NCI-H2107 treated with DMSO at 0.1 percent for 48 hours (cell line): ENCODE measurements around the gene INPP4A.

Source experiments
- DNase-seq: peaks from one replicate; lab custom pipeline; 2025; ENCODE audit not compliant: unreplicated experiment; lab: John Stamatoyannopoulos, UW

INPP4A gene

DNA sequence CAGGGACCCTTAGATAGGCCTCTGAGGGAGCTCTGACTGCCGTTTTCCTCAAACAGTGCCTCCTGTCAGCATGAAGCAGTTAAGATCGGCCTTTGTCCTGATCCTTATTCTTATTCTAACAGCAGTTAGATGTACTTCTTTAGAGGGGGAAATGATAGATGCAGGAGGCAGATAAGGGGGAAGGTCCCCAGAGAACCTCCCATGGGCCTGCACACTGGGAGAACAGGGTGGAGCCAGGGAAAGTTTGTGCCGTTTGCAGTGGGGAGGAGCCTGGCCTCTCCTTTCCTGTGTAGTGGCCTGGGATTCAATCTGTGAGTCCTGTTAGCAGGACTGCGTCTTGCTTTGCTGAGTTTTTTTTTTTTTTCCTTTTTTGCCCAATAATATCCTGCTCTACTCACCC, 7.9 kb upstream of the INPP4A start:
- no peak for DNase-seq

DNA sequence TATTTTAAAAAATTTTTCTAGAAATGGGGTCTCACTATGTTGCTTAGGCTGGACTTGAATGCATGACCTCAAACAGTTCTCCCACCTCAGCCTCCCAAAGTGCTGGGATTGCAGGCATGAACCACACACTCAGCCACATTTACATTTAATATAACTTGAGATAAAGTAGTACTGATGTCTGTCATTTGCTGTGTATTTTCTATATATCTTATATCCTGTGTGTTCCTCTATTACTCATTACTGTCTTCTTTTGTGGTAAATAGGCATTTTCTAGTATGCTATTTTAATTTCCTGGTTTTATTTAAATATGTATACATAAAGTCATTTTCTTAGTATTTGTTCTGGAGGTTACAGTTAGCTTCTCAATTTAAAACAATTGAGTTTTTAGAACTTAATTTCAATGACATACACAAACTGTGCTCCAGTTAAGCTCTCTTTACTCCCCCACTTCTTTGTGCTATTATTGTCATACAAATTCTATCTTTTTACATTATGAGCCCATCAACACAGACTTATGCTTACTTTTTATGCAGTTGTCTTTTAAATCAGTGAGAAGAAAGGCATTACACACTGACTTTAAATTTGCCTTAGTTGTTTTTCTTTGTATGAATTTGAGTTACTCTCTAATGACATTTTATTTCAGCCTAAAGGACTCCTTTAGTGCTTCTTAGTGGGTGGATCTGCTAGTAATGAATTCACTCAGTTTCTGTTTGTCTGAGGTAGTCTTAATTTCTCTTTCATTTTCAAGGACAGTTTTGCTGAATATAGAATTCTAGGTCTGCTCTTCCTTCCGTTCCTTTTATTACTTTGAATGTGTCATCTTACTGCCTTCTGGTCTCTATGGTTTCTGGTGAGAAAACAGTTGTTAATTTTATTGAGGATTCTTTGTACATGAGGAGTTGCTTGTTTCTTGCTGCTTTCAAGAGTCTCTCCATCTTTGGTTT, 6.2 kb upstream of the INPP4A start:
- DNase-seq = no peak

DNA sequence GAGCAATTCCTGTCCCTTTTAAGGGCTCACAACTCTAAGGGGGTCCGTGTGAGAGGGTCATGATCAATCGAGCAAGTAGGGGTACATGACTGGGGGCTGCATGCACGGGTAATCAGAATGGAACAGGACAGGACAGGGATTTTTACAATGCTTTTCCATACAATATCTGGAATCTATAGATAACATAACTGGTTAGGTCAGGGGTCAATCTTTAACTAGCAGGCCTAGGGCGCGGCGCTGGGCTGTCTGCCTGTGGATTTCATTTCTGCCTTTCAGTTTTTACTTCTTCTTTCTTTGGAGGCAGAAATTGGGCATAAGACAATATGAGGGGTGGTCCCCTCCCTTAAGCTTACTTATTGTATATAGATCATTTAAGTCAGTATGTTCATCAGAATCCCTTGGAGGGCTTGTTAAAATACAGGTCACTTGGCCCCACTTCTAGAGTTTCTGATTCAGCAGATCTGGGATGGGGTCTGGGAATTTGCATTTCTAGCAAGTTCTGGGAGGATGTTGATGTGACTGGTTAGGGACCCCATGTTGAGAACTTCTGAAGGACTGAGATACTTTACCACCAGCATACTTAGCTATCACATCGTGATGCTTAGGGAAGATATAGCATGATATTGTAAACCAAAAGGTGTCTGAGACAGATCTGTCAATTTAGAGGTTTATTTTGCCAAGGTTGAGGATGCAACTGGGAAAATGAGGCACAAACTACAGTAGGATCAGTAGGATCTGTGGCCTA, 2.8 kb upstream of the INPP4A start:
- DNase-seq = no peak

DNA sequence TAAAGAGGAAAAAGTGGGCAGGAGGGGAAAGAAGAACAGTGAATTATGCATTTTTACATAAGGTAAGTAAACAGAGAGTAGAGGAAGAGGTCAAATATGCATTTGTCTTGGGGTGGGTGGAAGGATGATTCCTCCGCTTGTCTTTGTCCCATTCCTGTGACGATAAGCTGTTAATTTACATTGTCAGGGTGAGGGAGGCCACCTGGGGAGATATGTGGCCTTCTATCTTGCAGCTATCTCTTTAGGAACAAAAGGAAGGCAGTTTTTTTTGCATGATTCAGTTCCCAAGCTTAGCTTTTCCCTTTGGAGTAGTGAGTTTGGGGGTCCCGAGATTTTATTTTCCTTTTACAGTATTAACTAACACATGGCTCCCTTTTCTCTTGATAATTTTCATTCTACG, 2.2 kb upstream of the INPP4A start:
- DNase-seq = no peak

DNA sequence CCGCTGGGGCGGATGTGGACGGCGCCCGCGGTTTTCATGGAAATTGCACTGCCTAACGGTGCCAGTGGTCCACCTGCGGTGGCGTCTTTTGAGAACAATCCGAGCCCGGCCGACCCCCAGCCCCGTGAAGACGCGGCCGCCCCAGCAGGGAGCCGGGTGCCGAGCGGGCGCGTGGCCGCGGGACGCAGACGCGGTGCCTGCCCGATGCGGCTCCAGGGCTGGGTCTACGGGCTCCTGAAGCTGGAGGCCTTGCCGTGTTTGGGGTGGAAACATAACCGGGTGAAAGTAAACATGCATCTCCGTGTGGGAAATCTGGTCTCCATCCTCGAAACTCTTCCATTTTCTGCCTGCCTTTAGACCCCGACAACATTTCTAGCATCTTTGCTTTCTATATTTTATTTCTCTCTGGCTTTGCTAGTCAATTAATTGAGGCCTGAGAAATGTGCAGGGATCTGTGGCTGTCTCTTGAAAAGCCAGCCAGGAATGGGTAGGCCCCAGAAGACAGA, 572 bp downstream of the INPP4A start:
- no peak for DNase-seq

DNA sequence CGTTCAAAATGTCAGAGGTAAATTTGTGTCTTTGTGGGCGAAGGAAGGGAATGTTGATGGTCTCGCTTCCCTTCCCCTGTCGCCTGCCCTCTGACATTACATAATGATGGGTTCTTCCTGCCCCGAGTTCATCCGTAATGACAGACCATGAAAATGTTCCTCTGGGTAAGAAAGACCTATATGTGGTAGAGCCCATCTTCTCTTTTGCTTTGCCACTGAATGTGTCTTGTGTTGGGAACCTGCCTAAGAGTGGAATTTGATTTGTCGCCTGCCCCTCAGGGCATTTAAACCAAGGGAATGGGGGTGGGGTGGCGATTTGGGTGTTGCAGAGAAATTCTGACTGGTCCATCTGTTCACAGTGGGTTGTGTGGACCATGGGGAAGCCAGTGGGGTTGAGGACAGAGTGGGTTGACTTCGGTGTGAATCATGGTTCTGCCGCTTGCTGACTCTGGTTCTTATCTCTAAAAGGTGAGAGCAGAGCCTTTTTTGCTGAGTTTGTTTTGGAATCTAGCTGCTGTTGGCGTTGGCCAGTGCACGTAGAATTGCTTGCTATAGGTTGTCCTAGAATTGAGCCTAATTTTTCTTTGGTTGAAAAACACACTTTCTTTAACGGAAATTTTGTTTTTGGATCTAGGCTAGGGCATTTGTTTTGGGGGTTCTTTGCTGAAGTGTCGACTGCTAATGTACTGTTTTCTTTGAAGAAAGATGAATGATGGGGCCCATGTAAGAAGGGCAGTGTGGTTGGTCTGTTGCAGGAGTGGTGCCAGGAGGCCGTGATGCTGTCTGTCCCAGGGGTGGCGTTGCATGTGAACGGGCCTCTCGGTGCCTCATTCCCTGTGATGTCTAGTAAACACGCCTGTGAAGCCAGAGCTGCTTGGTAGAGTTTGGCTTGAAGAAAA, 1.3 kb downstream of the INPP4A start:
- no peak for DNase-seq

DNA sequence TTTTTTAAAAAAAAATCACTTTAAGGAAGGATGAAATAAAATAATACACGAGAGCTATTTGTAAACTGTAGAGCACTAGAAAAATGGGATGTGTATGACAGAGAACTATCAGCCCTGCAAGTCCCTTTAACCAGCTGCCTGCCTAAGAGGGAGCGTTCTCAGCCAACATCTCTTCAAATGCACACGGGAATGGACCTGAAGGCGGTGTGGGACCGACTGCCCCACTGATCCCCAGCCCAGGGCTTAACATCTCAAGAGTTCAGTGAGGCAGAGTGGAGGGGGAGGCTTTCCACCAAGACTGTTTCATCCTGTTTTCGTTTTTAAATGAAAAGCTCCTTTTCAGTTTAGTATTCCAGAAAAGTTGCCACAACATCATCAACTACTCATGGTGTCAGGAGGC, 2.2 kb downstream of the INPP4A start:
- DNase-seq = no peak

DNA sequence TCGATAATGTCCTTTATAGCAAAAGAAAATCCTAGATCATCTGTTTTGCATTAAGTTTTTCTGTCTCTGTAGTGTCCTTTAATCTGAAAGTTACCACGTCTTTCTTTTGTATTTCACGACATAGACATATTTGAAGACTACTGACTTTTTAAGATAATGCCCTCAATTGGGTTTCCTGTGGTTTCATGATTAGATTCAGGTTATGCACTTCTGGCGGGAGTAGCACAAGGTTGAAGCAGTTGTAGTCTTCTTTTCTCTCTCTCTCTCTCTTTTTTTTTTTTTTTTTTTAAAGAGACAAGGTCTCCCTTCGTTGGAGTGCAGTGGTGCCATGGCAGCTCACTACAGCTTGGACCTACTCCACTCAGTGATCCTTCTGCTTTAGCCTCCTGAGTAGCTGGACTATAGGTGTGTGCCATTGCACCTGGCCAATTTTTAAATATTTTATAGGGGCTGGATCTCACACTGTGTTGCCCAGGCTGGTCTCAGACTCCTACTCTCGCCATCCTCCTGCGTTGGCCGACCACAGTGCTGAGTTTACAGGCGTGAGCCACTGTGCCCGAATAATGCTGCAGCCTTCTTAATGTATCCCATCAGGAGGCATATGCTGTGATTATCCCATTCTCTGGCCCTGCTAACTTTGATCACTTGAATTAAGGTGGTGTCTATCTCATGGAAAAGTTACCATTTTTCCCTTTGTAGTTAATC, 3.9 kb downstream of the INPP4A start:
- no peak for DNase-seq

DNA sequence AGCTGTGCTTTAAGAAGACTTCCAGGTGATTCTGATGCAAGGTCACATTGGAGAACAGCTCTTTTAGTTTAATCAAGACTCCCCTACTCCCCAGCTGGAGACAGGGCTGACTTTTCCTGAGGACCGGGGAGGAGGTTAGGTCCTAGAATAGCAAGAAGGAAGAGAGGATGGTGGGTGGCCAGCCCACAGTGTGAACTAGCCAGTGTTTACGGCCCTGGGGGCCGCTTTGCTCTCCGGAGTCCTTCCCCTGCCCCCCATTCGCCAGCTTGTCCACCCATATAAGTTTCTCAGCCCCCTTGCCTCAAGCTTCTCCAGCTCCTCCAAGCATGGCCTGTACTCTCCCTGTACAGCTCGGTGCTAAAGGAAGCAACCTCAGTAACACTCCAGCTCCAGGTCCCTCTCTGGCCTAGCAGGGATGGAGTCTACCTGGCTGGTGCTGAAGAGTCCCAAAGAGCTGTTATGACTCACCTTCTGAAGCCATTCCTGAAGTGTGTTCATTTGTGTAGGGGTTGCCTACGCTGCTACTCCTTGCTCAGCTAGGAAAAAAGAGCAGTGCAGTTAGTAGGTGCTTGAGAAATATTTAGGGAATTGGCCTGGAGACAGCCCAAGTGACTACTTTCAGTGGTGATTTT, 7.9 kb downstream of the INPP4A start:
- DNase-seq = no peak

DNA sequence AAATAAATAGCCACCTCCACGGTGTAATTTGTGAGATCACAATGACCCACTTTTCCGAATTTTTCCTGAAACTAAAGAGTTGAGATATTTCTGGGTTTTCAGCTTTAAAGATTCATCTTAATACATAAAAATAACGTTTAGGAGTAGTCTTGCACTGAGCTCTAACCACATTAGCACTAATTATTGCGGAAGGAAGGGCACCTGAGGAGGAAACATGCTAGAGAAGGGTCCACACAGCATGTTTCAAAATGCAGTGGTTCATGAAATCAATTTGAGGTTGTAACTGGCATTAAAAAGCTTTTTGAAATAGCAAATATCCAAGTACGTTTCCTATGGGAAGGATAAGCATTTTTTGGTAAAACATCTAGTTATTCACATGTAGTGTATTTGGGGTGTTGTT, 8.4 kb downstream of the INPP4A start:
- no peak for DNase-seq

DNA sequence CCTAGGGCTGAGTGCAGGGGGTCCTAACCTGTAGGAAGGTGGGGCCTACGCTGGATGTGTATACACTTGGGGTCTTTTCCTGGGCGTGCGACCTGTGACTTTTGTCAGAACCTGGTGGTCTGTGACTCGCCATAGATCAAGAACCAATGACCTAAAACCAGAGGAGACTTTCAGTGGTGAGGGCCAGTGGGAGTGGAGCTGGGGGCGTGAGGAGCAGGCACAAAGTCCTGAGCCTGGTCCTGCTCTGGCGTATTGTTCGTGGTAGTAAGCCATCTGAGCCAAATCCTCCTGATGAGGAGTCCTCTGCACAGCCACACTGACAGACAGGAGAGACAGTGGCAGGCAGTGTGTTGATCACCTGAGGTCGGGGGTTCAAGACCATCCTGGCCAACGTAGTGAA, 8.9 kb downstream of the INPP4A start:
- no peak for DNase-seq

DNA sequence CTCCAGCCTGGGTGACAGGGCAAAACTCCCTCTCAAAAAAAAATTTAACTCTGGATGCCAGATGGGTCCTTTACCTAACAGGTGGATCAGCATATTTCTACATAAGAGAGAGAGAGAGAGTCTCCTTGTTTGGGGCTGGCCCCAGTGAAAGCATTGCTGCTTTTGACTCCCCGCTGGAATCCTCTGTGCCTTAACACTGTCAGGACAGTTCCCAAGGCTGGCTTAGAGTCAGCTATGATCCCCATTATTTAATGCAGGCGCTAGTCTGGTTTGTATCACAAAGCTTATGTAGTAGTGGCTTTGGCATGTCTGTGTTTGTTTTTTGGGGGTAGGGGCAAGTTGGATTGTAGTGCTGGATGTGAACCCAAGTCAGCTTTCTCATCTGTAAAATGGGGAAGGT, 9.4 kb downstream of the INPP4A start:
- DNase-seq = no peak

DNA sequence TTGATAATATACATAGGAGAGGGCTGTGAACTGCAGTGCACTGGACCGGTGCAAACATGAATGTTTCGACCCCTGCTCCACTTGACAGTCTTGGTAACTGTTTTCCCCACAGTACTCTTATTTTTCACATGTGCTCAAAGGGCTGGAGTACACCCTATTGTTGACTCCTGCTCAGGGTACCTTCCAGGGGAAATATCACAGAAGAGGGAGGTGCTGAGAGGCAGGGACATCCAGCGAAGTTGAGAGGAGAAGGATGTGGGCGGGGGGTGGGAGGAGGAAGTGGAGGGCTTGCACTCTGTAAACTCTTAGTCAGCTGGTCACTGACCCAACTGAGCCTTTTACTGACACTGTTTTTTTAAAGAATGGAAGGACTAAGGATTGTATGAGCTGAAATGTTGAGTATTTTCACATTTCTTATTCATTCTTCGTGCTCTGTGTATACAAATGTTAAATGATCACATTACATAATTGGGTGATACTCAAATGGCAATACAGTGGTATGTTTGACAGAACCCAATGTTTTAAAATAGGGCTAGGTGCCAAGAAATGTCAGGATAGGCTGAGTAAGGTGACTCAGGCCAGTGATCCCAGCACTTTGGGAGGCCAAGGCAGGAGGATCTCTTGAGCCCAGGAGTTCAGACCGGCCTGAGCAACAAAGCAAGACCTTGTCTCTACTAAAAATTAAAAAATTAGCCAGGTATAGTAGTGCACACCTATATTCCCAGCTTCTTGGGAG, 10.0 kb downstream of the INPP4A start:
- no peak for DNase-seq

DNA sequence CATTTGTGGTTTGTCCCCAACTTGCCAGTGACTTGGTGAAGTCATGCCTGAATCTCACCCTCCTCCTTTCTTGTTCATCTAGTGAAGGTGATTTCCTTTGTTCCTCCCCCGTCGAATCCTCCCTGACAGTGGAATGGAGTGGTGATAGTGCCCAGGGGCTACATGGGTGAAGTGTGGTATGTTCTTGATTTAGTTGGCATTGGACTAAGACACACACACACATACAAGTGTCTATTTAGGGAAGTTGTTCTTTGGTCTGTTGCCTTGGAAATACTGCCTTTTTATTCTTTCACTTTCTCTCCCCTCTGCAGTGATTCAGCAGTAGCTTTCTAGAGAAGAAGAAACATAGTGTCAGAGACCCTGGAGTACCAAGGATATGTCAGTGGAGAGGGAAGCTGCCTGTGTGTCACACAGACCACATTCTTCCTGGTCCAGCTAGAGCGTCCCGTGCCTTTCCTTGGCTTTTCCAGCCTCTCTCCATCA, 10.9 kb downstream of the INPP4A start:
- no peak for DNase-seq

DNA sequence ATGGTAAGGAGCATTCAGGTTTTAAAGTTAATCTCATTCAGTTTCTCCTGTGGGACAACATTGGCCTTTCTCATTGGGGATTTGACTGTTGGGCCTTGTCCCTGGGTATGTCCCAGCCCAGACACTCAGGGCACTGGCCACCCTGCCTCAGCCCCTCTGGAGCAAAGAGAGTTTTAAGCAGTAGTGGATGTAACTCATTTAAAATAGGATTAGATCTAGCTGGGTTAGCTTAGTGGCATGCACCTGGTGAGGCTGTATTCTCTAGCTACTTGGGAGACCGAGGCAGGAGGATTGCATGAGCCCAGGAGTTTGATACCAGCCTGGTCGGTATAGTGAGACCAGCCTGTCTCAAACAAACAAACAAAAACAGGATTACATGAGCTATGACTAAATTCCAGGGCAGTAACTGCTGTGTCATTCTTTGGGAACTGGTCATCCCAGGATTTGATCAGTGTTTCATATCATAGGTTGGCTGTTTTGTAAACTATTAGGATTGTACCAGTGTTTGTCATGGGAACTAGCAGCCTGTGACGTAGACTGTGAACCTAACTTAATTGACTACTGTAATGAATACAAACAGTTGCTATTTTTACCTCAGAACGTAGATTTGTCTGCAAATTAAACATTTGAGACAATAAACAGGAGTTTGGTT, 12.5 kb downstream of the INPP4A start:
- DNase-seq = no peak

DNA sequence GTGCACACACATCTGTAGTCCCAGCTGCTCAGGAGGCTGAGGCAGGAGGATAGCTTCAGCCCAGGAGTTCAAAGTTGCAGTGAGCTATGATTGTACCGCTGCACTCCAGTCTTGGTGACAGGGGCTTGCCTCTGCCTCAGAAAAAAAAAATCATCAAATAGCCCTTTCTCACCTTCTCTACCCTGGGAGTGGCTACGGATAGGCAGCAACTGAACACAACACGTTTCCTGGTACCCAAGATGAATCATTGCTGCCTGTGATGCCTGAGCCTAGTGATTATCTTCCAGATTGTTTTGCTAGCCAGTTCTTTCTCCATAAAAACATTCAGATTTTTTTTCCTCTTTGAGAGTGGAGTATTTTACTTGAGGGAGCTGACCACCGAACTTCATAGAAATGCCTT, 13.5 kb downstream of the INPP4A start:
- no peak for DNase-seq

DNA sequence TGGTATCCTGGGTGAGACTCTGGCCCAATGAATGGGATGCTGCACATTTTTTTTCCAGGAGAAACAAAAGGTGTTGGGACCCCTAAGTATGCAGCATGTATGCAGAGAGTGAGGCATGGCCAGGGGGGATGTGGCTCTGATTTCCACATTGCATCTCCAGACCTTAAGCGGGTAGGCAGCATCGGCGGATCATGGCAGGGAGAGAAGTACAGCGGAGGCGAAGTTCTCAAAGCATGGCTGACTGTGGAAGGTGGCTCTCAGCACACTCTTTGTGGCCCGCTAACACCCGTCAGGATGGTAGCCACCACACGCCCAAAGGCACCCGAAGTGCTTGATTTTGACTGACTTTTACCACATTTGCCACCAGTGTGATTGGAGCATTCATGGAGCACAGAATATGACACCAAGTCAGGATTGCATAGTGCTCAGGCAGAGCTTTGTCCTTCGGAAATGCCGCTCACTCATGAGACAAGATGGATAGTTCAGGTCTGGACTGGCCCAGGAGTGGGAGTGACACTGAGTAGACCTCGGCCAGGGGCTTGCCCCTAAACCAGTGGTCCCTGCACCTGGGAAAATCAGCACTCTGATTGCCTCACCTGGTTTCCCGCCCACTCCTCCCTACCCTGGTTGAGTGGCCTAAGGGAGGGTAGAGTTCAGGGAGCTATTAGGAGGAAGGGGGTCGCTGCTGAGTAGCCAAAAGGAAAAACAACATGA, 14.2 kb downstream of the INPP4A start:
- no peak for DNase-seq
